HG02759 (cell line): ENCODE results near the gene PPP1R2B.
"Not testable (repeated sequence)": the region's sequence is repeated elsewhere in the genome, so short reads cannot be mapped to it uniquely, and the experiment has no call there.

Experiments used
- ATAC-seq: cut with Tn5 transposase; IDR thresholded peaks from one replicate; pipeline ENCODE4 v1.9.1; 2021; ENCODE audit warnings: mild to moderate bottlenecking, moderate library complexity; ENCODE audit not compliant: unreplicated experiment

The PPP1R2B gene

DNA sequence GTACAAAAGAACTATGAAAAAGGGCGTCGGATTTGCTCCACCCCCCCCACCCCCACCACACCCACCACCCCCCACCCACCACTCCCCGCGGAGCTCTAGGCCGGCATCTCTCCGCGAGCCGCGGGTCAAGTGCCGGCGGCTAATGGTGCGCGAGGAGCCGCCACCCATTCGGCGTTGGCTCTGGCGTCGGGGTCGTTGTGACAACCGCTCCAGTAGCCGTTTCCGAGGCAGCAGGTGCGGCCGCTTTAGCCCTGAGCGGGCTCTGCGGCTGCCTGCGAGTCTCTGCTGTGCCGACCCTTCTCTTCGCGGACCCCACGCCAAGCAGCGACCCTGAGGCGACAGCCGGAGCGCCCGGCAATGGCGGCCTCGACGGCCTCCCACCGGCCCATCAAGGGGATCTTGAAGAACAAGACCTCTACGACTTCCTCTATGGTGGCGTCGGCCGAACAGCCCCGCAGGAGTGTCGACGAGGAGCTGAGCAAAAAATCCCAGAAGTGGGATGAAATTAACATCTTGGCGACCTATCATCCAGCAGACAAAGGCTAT lies at the start of gene PPP1R2B:
TSS of gene PPP1R2B (plus strand) at position 90 of the 546 bp plus-strand sequence. CDS start at position 358, 268 bp downstream.
- ATAC-seq: no peak

DNA sequence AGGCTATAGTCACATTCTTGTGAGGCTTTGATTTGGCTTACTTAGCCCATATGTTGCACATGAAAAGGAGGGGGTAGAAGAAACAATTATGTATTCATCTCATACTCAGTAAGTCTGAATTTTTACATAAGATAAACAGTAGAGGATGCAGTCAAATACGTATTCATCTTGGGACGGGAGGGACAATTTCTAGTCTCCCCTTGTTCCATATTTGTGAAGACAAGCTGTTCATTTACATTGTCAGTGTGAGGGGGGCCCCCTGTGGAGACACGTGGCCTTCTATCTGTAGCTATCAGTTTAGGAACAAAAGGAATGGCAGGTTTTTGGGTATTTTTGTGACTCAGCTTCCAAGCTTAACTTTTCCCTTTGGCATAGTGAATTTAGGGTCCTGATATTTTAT lies 49.2 kb upstream of the PPP1R2B start:
- ATAC-seq: no peak

GRCh38 chr5:156802501-156802900 lies 47.6 kb upstream of the PPP1R2B start:
- no peak for ATAC-seq

DNA sequence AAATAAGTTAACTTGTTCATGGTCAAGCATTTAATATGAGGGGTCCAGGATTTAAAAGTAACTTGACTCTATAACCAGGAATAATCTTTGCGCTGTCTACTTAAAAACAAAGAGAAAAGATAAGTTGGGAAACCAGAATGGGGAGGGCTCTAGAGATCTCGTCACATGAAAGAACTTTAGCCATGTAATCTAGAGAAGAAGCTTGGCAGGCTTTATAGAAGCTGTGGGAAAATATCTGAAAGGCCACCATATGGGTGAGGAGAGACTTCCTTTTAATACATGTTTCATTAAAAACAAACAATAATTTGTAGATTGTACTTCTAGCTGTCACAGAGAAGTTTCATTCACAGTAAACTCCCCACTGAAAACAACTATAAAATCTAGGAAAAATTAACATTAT lies 46.7 kb upstream of the PPP1R2B start:
- no peak for ATAC-seq

DNA sequence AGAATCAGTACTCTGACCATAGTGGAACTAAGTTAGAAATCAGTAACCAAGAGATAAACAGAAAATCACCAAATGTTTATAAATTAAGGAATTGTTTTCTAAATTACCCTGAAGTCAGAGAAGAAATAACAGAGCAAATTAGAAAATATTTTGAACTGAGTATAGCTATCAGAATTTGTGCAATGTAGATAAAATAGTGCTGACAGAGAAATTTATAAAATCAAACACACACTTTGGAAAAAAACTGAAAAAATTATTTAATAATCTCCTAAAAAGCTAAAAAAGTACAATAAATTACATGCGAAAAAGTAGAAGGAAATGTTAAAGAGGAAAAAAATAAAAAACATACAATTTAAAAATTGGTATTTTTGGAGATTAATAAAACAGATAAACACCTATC lies 37.1 kb upstream of the PPP1R2B start:
- no peak for ATAC-seq

GRCh38 chr5:156815988-156816599 lies 34.0 kb upstream of the PPP1R2B start:
- peak; percentile 76 for ATAC-seq

GRCh38 chr5:156819537-156819936 lies 30.6 kb upstream of the PPP1R2B start:
- no peak for ATAC-seq

GRCh38 chr5:156819967-156820581 lies 30.0 kb upstream of the PPP1R2B start:
- ATAC-seq: no peak

DNA sequence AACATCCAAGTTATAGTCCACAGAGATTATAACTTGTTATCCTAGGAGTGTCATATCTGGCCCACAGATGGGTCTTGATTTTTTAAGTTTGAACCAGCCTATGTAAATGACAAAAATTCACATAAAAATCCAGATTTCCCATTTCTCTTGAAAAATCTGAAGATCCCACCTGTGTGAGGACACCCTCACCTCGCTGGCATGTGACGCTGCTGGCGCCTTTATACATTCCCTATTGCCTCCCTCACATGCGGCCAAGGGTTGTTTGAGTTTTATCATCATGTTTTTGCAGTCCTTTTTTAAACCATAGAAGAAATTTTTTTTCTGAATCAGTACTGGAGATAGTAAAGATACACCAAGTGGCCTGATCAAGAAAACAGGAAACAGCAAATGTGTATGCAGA lies 25.9 kb upstream of the PPP1R2B start:
- no peak for ATAC-seq

- ATAC-seq: no peak
Measured at GRCh38 chr5:156824800-156825199, 25.3 kb upstream of the PPP1R2B start.

DNA sequence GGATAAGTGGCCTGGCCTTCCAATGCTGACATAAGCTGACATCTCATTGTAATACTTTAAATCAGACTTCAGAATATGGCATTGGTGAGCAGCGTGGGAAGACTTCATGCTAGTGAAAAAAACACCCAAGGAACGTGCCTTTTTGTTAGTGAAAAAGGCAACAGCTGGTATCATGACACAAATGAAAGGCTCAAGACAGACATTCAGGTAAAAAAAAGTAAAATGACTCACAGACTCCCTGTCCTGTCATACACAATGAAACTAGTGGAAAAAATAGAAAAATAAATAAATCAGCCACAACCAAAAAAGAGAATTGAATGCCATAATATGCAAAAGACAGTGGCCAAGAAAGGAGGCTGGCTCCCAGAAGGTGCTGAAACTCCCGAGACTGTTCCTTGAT lies 24.4 kb upstream of the PPP1R2B start:
- ATAC-seq: peak; percentile 7

GRCh38 chr5:156826150-156826549 lies 23.9 kb upstream of the PPP1R2B start:
- peak; percentile 76 for ATAC-seq

DNA sequence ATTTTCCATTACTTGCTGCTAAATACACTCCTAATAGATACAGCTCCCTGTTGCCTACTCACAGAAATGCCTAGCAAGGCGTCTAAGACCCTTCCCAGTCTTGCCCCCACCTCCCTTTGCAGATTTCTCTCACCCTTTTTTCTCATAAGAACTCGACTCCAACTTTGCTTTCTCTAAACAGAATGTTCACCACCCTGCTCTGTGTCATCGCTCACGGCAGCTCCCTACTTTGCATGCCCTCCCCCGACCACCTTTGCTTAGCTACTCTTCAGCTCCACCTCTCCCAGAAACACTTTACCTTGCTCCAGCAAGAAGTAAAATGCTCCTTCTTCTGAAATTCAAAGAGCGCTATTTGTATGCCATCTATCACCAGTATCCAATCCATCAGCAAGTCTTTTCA lies 15.2 kb upstream of the PPP1R2B start:
- ATAC-seq: no peak

DNA sequence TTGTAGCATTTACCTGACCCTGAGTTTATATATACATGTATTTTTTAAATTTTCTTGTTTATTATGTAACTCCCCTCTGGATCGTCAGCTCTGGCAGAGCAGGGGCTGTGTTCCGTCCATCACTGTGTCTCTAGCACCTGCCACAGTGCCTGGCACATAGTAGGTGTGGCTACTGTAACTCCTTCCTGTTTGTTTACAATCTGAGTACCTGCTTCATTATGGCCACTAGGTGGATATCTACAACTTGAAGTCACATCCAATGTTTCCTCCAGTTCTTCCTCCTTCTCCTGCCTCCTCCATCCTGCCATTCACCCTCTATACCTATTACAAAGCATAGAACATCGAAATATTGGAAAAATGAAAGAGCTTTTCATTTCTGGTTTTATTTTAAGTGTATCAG lies 14.2 kb upstream of the PPP1R2B start:
- no peak for ATAC-seq

DNA sequence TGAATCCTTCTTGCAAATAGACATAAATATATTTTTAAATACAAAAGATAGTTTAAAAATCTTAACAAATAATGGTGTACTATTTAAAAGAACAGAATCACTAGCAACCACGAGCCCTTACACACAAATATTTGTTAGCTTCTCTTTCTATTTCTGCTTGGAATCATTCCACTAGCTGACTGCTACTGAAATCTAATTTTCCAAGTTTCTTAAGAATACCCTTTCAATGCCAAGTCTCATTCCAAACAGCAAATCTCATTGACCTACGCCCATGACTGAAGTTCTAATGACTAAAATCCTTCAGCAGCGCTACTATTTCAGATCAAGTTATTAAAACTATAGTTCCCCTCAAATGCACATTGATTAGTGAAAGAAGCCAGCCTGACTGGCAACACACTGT lies 13.2 kb upstream of the PPP1R2B start:
- no peak for ATAC-seq

DNA sequence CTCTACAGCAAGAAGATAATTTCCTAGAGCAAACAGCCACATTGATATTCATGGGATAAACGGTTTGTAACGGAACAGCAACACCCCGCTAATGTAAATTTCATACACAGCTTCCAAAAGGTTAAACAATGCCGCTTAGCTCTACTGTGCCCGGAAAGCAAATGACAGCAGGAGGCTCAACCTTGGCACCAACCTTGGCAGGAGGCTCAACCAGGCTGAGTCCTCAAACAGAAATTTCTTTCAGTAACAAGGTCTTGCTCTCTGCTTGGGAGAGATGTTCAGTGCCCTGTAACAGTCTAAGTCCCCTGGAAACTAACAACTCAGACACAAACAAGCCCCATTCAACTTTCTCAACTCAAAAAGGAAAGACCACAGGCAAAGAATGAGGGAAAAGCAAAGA lies 11.1 kb upstream of the PPP1R2B start:
- ATAC-seq: no peak

DNA sequence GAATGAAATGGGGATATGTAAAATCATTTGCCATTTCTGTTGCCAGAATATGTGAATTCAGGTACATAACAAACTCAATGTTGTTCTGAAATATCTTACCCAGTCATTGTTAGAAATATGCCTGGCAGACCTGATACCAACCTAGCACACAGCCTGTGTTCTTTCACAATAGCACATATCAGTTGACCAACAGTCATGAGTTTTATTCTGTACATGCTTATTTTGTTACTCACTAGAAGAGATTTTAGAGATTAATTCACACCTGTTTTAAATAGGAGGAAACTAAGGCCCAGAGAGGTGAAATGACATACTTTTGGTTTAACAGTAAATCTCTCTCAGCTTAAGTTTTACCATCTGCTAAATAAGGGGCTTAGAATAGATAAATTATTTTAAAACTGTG lies 8.4 kb upstream of the PPP1R2B start:
- ATAC-seq: no peak

DNA sequence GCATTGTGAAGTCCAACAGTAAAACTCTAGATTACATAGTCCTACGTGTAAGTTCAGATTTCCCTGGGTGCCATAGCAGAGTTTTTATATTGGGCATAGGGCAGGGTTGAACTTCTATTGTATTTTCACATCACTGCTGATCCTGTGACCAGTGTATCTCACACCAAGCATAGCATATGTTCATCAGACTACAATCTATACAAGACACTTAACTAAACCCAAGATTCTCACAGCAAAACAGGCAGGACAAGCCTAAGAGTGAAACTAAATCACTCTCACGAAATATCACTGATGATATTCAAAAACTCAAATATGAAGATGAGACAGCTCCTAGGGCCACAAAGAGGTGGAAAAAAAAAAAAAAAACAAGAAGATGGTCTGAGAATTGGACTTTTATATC lies 3.2 kb upstream of the PPP1R2B start:
- ATAC-seq: no peak

DNA sequence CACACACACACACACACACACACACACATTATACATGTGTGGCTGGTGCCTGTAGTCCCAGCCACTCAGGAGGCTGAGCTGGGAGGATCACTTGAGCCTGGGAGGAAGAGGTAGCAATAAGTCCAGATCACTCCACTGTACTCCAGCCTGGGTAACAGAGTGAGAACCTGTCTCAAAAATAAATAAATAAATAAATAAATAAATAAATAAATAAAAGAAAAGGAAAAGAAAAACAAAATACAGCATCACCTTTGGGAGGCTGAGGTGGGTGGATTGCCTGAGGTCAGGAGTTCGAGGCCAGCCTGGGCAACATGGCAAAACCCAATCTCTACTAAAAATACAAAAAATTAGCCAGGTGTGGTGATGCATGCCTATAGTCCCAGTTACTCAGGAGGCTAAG lies 1.6 kb upstream of the PPP1R2B start:
- not testable (repeated sequence) for ATAC-seq

GRCh38 chr5:156851880-156852279 lies 1.8 kb downstream of the PPP1R2B start:
- no peak for ATAC-seq

DNA sequence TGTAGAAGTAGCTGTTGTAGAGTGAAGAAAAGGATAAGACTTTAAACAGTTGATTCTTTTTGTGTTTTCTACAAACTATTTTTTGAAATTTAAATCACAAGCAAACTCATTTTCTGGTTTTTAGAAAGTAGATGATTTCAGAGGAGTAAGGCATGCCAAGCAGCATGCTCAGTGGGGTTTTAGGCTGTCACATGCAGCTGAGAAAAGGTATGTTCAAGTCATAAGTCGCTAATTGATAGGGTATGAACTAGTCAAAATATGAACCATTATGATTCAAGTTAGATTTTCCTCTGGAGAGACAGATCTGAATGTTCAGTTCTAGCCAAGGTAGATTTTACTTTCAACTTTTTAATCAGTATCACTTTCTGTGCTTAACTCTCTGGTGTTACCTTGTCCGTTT lies 3.0 kb downstream of the PPP1R2B start:
- not testable (repeated sequence) for ATAC-seq

- no peak for ATAC-seq
Measured at GRCh38 chr5:156865427-156865826, 15.3 kb downstream of the PPP1R2B start.

GRCh38 chr5:156870498-156870839 lies 20.4 kb downstream of the PPP1R2B start:
- no peak for ATAC-seq
